H1 (cell line): ENCODE results near the gene BEAN1. TPM values are rescaled to one million over a fixed set of nuclear protein-coding genes. Genes with fewer than 3 reads are reported as not detected.

ENCODE experiments used
- CTCF ChIA-PET: fragments of 300-600 bp; sonication (Branson Sonifier 250); formaldehyde crosslinking; loops from one replicate; lab custom pipeline; 2021; ENCODE audit not compliant: partially characterized antibody; lab: Charles Lee
- POLR2A ChIA-PET: fragments of 300-600 bp; sonication (Branson Sonifier 250); formaldehyde crosslinking; loops from one replicate; lab custom pipeline; 2021; ENCODE audit warnings: inconsistent platforms; ENCODE audit not compliant: partially characterized antibody; lab: Charles Lee
- DNase-seq, 2 experiments: peaks; one replicate each; pipeline versions ENCODE4 v3.0.0 to v3.0.0-alpha.2; 2010 to 2022; ENCODE audit warnings: low spot score in 2 of 2, low read depth in 1 of 2, mixed read lengths in 1 of 2
- FAIRE-seq: peaks from 2 replicates; lab custom pipeline; 2011; peaks lifted over from hg19 to GRCh38; lab: Jason Lieb, UNC
- H2AFZ ChIP-seq: 2 replicates; pipeline ENCODE4 v1.8.1; 2012; ENCODE audit warnings: low read length, inconsistent platforms
- H2AK5ac ChIP-seq: 2 replicates; pipeline ENCODE4 v1.6.1; 2013; ENCODE audit warnings: low read depth, low read length
- H2BK120ac ChIP-seq: replicated peaks from 2 replicates; pipeline ENCODE3; 2013; ENCODE audit warnings: low read depth, low read length, inconsistent platforms
- H2BK12ac ChIP-seq: 2 replicates; pipeline ENCODE4 v1.6.1; 2013; ENCODE audit warnings: low read depth, low read length
- H2BK15ac ChIP-seq: 2 replicates; pipeline ENCODE4 v1.6.1; 2013; ENCODE audit warnings: low read length
- H2BK20ac ChIP-seq: 2 replicates; pipeline ENCODE4 v1.6.1; 2013; ENCODE audit warnings: low read length
- H2BK5ac ChIP-seq: 2 replicates; pipeline ENCODE4 v1.6.1; 2013; ENCODE audit warnings: low read depth, low read length
- H3K14ac ChIP-seq: 2 replicates; pipeline ENCODE4 v1.6.1; 2013; ENCODE audit warnings: inconsistent platforms; ENCODE audit not compliant: insufficient read length
- H3K18ac ChIP-seq: 2 replicates; pipeline ENCODE4 v1.6.1; 2013; ENCODE audit warnings: low read length; ENCODE audit errors: extremely low read depth
- H3K23ac ChIP-seq: 2 replicates; pipeline ENCODE4 v1.6.1; 2013; ENCODE audit warnings: inconsistent platforms; ENCODE audit not compliant: insufficient read length
- H3K23me2 ChIP-seq: 2 replicates; pipeline ENCODE4 v1.6.1; 2013; ENCODE audit warnings: low read depth, low read length
- H3K27ac ChIP-seq: 2 replicates; pipeline ENCODE4 v1.6.1; 2011; ENCODE audit warnings: low read depth, low read length, inconsistent platforms
- H3K27me3 ChIP-seq, 4 experiments: replicated peaks in 1 of 4; 1 replicate in 1 of 4; 2 replicates in 3 of 4; pipeline versions ENCODE4 v1.6.1 to v1.8.1; 2011 to 2013; ENCODE audit warnings: low read length in 3 of 4, mild to moderate bottlenecking in 3 of 4, inconsistent platforms in 2 of 4, mixed read lengths in 2 of 4, moderate library complexity in 1 of 4; ENCODE audit not compliant: control insufficient read depth in 3 of 4, insufficient read depth in 3 of 4; ENCODE audit errors: extremely low read depth in 1 of 4
- H3K36me3 ChIP-seq, 4 experiments: 2 replicates each; pipeline versions ENCODE4 v1.6.1 to v1.8.1; 2011 to 2013; ENCODE audit warnings: mild to moderate bottlenecking in 4 of 4, low read length in 3 of 4, moderate library complexity in 2 of 4, control low read depth in 1 of 4, inconsistent platforms in 1 of 4; ENCODE audit not compliant: insufficient read depth in 4 of 4, control insufficient read depth in 2 of 4
- H3K4ac ChIP-seq: replicated peaks from 2 replicates; pipeline ENCODE3; 2013; ENCODE audit warnings: low read length, low read depth, mixed read lengths, inconsistent platforms; ENCODE audit not compliant: insufficient read length
- H3K4me1 ChIP-seq, 4 experiments: replicated peaks in 1 of 4; 1 replicate in 1 of 4; 2 replicates in 3 of 4; pipeline versions ENCODE4 v1.6.1 to v1.8.1; 2011 to 2013; ENCODE audit warnings: low read length in 3 of 4, inconsistent platforms in 2 of 4, mixed read lengths in 1 of 4; ENCODE audit not compliant: insufficient read depth in 4 of 4, control insufficient read depth in 3 of 4
- H3K4me2 ChIP-seq, 2 experiments: 2 replicates each; pipeline versions ENCODE4 v1.6.1 to v1.8.1; 2011 to 2013; ENCODE audit warnings: low read depth in 2 of 2, low read length in 2 of 2, control low read depth in 1 of 2, inconsistent platforms in 1 of 2, mild to moderate bottlenecking in 1 of 2; ENCODE audit not compliant: insufficient read depth in 1 of 2
- H3K4me3 ChIP-seq, 4 experiments: fragments of 200-600, 300-600 bp in 1 of 4; sonication (generic), shearing (Covaris generic), sonication (Bioruptor Twin) in 1 of 4; 2 replicates each; pipeline versions ENCODE4 v1.5.1 to v1.8.1; 2011 to 2016; ENCODE audit warnings: low read length in 4 of 4, low read depth in 3 of 4, control low read depth in 2 of 4, inconsistent platforms in 2 of 4, mild to moderate bottlenecking in 2 of 4, mixed read lengths in 1 of 4, moderate library complexity in 1 of 4; ENCODE audit not compliant: insufficient read depth in 2 of 4; ENCODE audit errors: extremely low read depth in 1 of 4
- H3K56ac ChIP-seq: replicated peaks from 2 replicates; pipeline ENCODE3; 2013; ENCODE audit warnings: low read depth, mild to moderate bottlenecking, mixed read lengths, low read length, inconsistent platforms; ENCODE audit not compliant: insufficient read length
- H3K79me1 ChIP-seq: 2 replicates; pipeline ENCODE4 v1.6.1; 2013; ENCODE audit warnings: low read depth, low read length, control low read depth
- H3K79me2 ChIP-seq, 2 experiments: 2 replicates each; pipeline versions ENCODE4 v1.6.1 to v1.8.1; 2012 to 2013; ENCODE audit warnings: low read length in 2 of 2, mild to moderate bottlenecking in 2 of 2, inconsistent platforms in 1 of 2; ENCODE audit not compliant: insufficient read depth in 2 of 2, control insufficient read depth in 1 of 2
- H3K9ac ChIP-seq, 4 experiments: replicated peaks in 1 of 4; 1 replicate in 1 of 4; 2 replicates in 3 of 4; pipeline versions ENCODE4 v1.6.1 to v1.8.1; 2011 to 2013; ENCODE audit warnings: low read depth in 3 of 4, low read length in 3 of 4, control low read depth in 2 of 4, mild to moderate bottlenecking in 2 of 4, moderate library complexity in 2 of 4, inconsistent platforms in 1 of 4; ENCODE audit errors: extremely low read depth in 1 of 4
- H3K9me3 ChIP-seq, 2 experiments: 2 replicates each; pipeline versions ENCODE4 v1.6.1 to v1.8.1; 2012 to 2013; ENCODE audit warnings: mild to moderate bottlenecking in 2 of 2, moderate library complexity in 2 of 2, control low read depth in 1 of 2, inconsistent platforms in 1 of 2, low read depth in 1 of 2, low read length in 1 of 2, mixed read lengths in 1 of 2; ENCODE audit not compliant: insufficient read depth in 2 of 2
- H4K20me1 ChIP-seq, 2 experiments: replicated peaks in 1 of 2; 2 replicates each; pipeline versions ENCODE3 to v1.8.1; 2011 to 2013; ENCODE audit warnings: inconsistent platforms in 2 of 2, low read length in 2 of 2, mild to moderate bottlenecking in 1 of 2; ENCODE audit not compliant: insufficient read depth in 2 of 2, control insufficient read depth in 1 of 2
- H4K5ac ChIP-seq: 2 replicates; pipeline ENCODE4 v1.6.1; 2013; ENCODE audit warnings: low read length, low read depth, mixed read lengths, inconsistent platforms; ENCODE audit not compliant: insufficient read length
- H4K8ac ChIP-seq: 2 replicates; pipeline ENCODE4 v1.8.0; 2013; ENCODE audit warnings: mild to moderate bottlenecking, moderate library complexity, low read length, inconsistent platforms; ENCODE audit not compliant: insufficient read depth; ENCODE audit errors: extremely low read depth
- H4K91ac ChIP-seq: replicated peaks from 2 replicates; pipeline ENCODE3; 2013; ENCODE audit warnings: low read length, mixed read lengths, inconsistent platforms; ENCODE audit not compliant: insufficient read length
- BCL11A ChIP-seq, 2 experiments: IDR thresholded peaks; one replicate each; pipeline ENCODE4 v1.6.1; 2011; ENCODE audit warnings: low read depth in 2 of 2, low read length in 2 of 2, mild to moderate bottlenecking in 2 of 2
- CBX5 ChIP-seq: fragments of 300-800, 300-1000 bp; sonication (generic); IDR thresholded peaks from 2 replicates; pipeline ENCODE4 v1.7.1; 2016; ENCODE audit warnings: antibody characterized with exemption, low read length, low read depth
- PHF8 ChIP-seq: fragments of 200-600 bp; sonication (generic); conservative IDR thresholded peaks from 2 replicates; pipeline ENCODE4 v1.7.1; 2012; ENCODE audit warnings: low read depth, mild to moderate bottlenecking, inconsistent platforms, low read length, moderate library complexity
- RAD21 ChIP-seq, 2 experiments: IDR thresholded peaks in 1 of 2; conservative IDR thresholded peaks in 1 of 2; 2 replicates each; pipeline ENCODE4 v1.6.1; 2011; ENCODE audit warnings: low read depth in 2 of 2, low read length in 2 of 2, improper control_type of control experiment in 1 of 2, inconsistent platforms in 1 of 2, mild to moderate bottlenecking in 1 of 2, moderate library complexity in 1 of 2
- SIN3A ChIP-seq, 2 experiments: IDR thresholded peaks in 1 of 2; conservative IDR thresholded peaks in 1 of 2; 2 replicates each; pipeline ENCODE4 v1.6.1; 2011 to 2012; ENCODE audit warnings: low read length in 2 of 2, improper control_type of control experiment in 1 of 2, low read depth in 1 of 2, mild to moderate bottlenecking in 1 of 2
- TAF1 ChIP-seq: IDR thresholded peaks from 2 replicates; pipeline ENCODE4 v1.6.1; 2011; ENCODE audit warnings: mild to moderate bottlenecking, low read depth, low read length
- WGBS, 2 experiments: shearing (Covaris generic) in 1 of 2; methylation state at CpG; one replicate each; pipeline versions ENCODE4 v1.1.6 to v1.1.7; 2013 to 2015; ENCODE audit warnings: low lambda C conversion rate in 2 of 2, mixed read lengths in 2 of 2, inconsistent platforms in 1 of 2, low coverage in 1 of 2, missing lambda C conversion rate in 1 of 2; ENCODE audit not compliant: insufficient replicate concordance in 2 of 2, insufficient coverage in 1 of 2, insufficient read length in 1 of 2; ENCODE audit errors: extremely low coverage in 1 of 2, missing lambda C conversion rate in 1 of 2; 5-methylcytosine and 5-hydroxymethylcytosine counted together
- polyA plus RNA-seq, 7 experiments: library from polyadenylated mRNA; depleted of rRNA in 3 of 7; stranded (reverse) in 5 of 7; unstranded in 2 of 7; fragments of >200 nt in 5 of 7; fragments of 200-250 nt in 2 of 7; gene quantifications; 1 replicate in 5 of 7; 2 replicates in 1 of 7; 4 replicates in 1 of 7; pipeline versions ENCODE4 v1.2.1 to v1.2.3, GENCODE V29; 2011 to 2013; ENCODE audit warnings: missing spikeins in 2 of 7, mixed read lengths in 2 of 7
- total RNA-seq: library from RNA; stranded (reverse); fragmentation: NEBNext Ultra II Directional; extraction: Animal tissue kit (Norgen Biotek cat#: 25700); gene quantifications from 2 replicates; pipeline ENCODE4 v1.2.1, GENCODE V29; 2021

Gene BEAN1
- total and polyA plus RNA-seq, 2 of the 8 experiments (the other 6 are each of a cell fraction or from before 2014, with no cell fraction given): 0.08 TPM; not detected in 1

GRCh38 chr16:66418165-66418962 lies 8.7 kb upstream of the BEAN1 start:
- Histone ChIP-seq H2BK5ac (no peak overlapping the region), H3K14ac (no peak overlapping the region), H3K23ac (no peak overlapping the region), H2BK12ac (no peak overlapping the region), H2AK5ac (no peak overlapping the region), H3K27me3 (no peaks in the 10 kb centered on the region), H3K9me3 (no peaks in the 10 kb centered on the region), H3K27ac (no peak overlapping the region), H4K5ac (no peak overlapping the region), H2AFZ (no peak overlapping the region), H4K91ac (no peak overlapping the region), H3K79me2 (no peaks in the 10 kb centered on the region), H4K8ac (no peak overlapping the region; the same call in 1 of the 2 replicates), H2BK20ac (no peak overlapping the region), H3K4me3 (no peak overlapping the region), H3K79me1 (no peaks in the 10 kb centered on the region), H3K23me2 (peaks cover 4% of the 10 kb centered on the region; the same call in 1 of the 2 replicates), H3K4me2 (no peak overlapping the region), H2BK120ac (no peak overlapping the region), H3K36me3 (no peaks in the 10 kb centered on the region), H3K56ac (no peak overlapping the region), H3K4me1 (no peaks in the 10 kb centered on the region), H3K4ac (no peak overlapping the region), H3K18ac (no peak overlapping the region), H2BK15ac (no peak overlapping the region), H4K20me1 (no peaks in the 10 kb centered on the region), H3K9ac (no peak overlapping the region)
- WGBS, 2 experiments: 64% methylated on average over 9 of the region's 9 CpGs; no CpG with 5 or more reads in 1 of the 2 experiments
- DNase-seq: no peak
- ChIA-PET CTCF (interaction anchor here (0.9 to 1.5 kb wide), 4 partner anchors 19 to 74 kb away, joined by 3 to 4 read pairs (median 3); no protein-coding TSS in a partner anchor), POLR2A (no interaction called here)
- FAIRE-seq: no peak
- TF ChIP-seq CBX5 (no peak), PHF8 (no peak), BCL11A (IDR thresholded peaks at IDR 0.05; ENCODE audit: low read depth in 2 of 2, low read length in 2 of 2) (no peak), RAD21 (IDR thresholded peaks at IDR 0.05 in 1 of 2, conservative IDR thresholded peaks at IDR 0.05 in 1 of 2; ENCODE audit: low read depth in 2 of 2, low read length in 2 of 2) (no peak), SIN3A (conservative IDR thresholded peaks at IDR 0.05 in 1 of 2, IDR thresholded peaks at IDR 0.05 in 1 of 2; ENCODE audit: low read depth in 1 of 2, low read length in 2 of 2) (no peak), TAF1 (no peak)
